Measurements from ENCODE around the gene NACC2. TPM values are rescaled to one million over a fixed set of nuclear protein-coding genes. Genes with fewer than 3 reads are reported as not detected.

The NACC2 gene
- total and polyA plus RNA-seq, 10 of the 15 experiments (the other 5 are each of a cell fraction or from before 2014, with no cell fraction given): 0.66 to 14.7 (median 3.5) TPM

DNA sequence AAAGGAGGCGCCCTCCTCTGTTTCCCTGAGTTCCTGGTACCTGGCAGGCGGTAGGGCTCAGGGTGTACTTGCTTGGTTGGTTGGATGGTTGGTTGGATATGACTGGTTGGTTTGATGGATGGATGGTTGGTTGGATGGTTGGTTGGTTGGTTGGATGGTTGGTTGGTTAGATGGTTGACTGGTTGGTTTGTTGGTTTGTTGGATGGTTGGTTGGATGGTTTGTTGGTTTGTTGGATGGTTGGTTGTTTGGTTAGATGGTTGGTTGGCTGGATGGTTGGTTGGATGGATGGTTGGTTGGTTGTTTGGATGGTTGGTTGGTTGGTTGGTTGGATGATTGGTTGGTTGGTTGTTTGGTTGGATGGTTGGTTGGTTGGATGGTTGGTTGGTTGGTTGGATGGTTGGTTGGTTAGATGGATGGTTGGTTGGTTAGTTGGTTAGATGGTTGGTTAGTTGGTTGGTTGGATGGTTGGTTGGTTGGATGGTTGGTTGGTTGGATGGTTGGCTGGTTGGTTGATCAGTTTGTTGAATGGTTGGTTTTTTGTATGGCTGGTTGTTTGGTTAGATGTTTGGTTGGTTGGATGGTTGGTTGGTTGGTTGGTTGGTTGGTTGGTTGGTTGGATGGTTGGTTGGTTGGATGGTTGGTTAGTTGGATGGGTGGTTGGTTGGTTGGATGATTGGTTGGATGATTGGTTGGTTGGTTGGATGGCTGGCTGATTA, 30.0 kb upstream of the NACC2 start:
- WGBS (ENCODE audit: insufficient coverage, insufficient replicate concordance, low lambda C conversion rate, missing lambda C conversion rate): 26% methylated on average over 2 of the region's 2 CpGs
- no peak overlapping the region for H3K27ac ChIP-seq (ENCODE audit: control insufficient read depth, insufficient read depth)
- TF ChIP-seq GABPA (IDR thresholded peaks at IDR 0.05; ENCODE audit: low read depth): no peak
- no peak for TF ChIP-seq JUNB (IDR thresholded peaks at IDR 0.05)
- TF ChIP-seq SIN3A (IDR thresholded peaks at IDR 0.05; ENCODE audit: low read depth, low read length): no peak
- no peak for TF ChIP-seq BHLHE40 (IDR thresholded peaks at IDR 0.05; ENCODE audit: borderline replicate concordance in 1 of 2, low read depth in 2 of 2, low read length in 1 of 2)
- TF ChIP-seq, protein P1, sequence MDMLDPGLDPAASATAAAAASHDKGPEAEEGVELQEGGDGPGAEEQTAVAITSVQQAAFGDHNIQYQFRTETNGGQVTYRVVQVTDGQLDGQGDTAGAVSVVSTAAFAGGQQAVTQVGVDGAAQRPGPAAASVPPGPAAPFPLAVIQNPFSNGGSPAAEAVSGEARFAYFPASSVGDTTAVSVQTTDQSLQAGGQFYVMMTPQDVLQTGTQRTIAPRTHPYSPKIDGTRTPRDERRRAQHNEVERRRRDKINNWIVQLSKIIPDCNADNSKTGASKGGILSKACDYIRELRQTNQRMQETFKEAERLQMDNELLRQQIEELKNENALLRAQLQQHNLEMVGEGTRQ (IDR thresholded peaks at IDR 0.05; ENCODE audit: borderline replicate concordance, low read depth, low read length): no peak
- H3K36me3 ChIP-seq (ENCODE audit: control insufficient read depth in 2 of 2, insufficient read depth in 2 of 2, low read length in 1 of 2): no peaks in the 10 kb centered on the region; a peak in 1 of 4 replicates
- H4K20me1 ChIP-seq (ENCODE audit: control insufficient read depth, insufficient read depth): no peaks in the 10 kb centered on the region
- no peaks in the 10 kb centered on the region for H3K79me2 ChIP-seq (ENCODE audit: control insufficient read depth, insufficient read depth, low read length)
- H3K4me1 ChIP-seq (ENCODE audit: control insufficient read depth, insufficient read depth, low read length): no peaks in the 10 kb centered on the region
- FAIRE-seq: no peak
- no TSS peak for BruUV-seq (replicated peaks)
- ChIA-PET POLR2A (no interaction called here), RAD21 (ENCODE audit: unreplicated experiment) (interaction anchor here (4.4 kb wide), 1 partner anchor 36 kb away, joined by 28 read pairs; no protein-coding TSS in a partner anchor), CTCF (interaction anchor here (6.2 kb wide), 1 partner anchor 157 kb away, joined by 59 read pairs; no protein-coding TSS in a partner anchor), SMC1A (ENCODE audit: uncharacterized antibody, unreplicated experiment) (no interaction called here)
- in situ Hi-C loops (cut with MboI): loop anchor here (5.0 kb wide), 2 partner anchors 163 to 258 kb away; partner anchors contain the start of gene UBAC1
- no peak overlapping the region for H3K4me3 ChIP-seq
- DNase-seq (ENCODE audit: low read depth, low spot score): no peak
- no peaks in the 10 kb centered on the region; the same call in 2 of the 3 replicates for H3K9me3 ChIP-seq (replicated peaks; ENCODE audit: control insufficient read depth, insufficient read depth, low read length)
- peaks cover 0 to 2% of the 10 kb centered on the region in 2 experiments; a peak in 3 of 4 replicates for H3K27me3 ChIP-seq (replicated peaks in 1 of 2; ENCODE audit: control insufficient read depth in 2 of 2, insufficient read depth in 2 of 2, low read length in 1 of 2)
- H3K4me2 ChIP-seq (ENCODE audit: control insufficient read depth, insufficient read depth): no peak overlapping the region
- H2AFZ ChIP-seq (ENCODE audit: control insufficient read depth, low read depth, low read length): no peak overlapping the region
- H3K9ac ChIP-seq (ENCODE audit: control insufficient read depth, insufficient read depth, low read length): no peak overlapping the region
- intact Hi-C loops (cut with micrococcal nuclease; ENCODE audit: unreplicated experiment): loop anchor here (10.0 kb wide), 1 partner anchor 520 kb away; no protein-coding TSS in a partner anchor
- ATAC-seq: no peak

Measured in GM12878 (cell line).